RWPE2 (cell line): Measurements from ENCODE around the gene MUC20.

Source experiments
- ATAC-seq: fragments of 200-7000 bp; cut with Tn5 transposase; 3 replicates; pipeline ENCODE4 v1.9.1; 2021; ENCODE audit warnings: low read depth
- DNase-seq: peaks from one replicate; pipeline ENCODE4 v3.0.0-alpha.2; 2020; ENCODE audit warnings: low spot score
- H3K27ac ChIP-seq: fragments of 450-650 bp; 2 replicates; pipeline ENCODE4 v1.5.1; 2017; ENCODE audit warnings: mild to moderate bottlenecking; ENCODE audit not compliant: poor library complexity, severe bottlenecking
- H3K27me3 ChIP-seq: fragments of 250-450 bp; sonication (Bioruptor Pico); 2 replicates; pipeline ENCODE4 v1.5.1; 2021; ENCODE audit warnings: mild to moderate bottlenecking, moderate library complexity; ENCODE audit not compliant: insufficient read depth, poor library complexity, severe bottlenecking
- H3K36me3 ChIP-seq: fragments of 250-450 bp; sonication (Bioruptor Pico); 2 replicates; pipeline ENCODE4 v1.5.1; 2020; ENCODE audit warnings: low read depth, mild to moderate bottlenecking, moderate library complexity
- H3K4me1 ChIP-seq: fragments of 250-450 bp; sonication (Bioruptor Pico); 2 replicates; pipeline ENCODE4 v1.5.1; 2021; ENCODE audit warnings: mild to moderate bottlenecking, moderate library complexity; ENCODE audit not compliant: insufficient read depth, poor library complexity, severe bottlenecking
- H3K4me3 ChIP-seq: fragments of 250-450 bp; sonication (Bioruptor Pico); 2 replicates; pipeline ENCODE4 v1.5.1; 2021; ENCODE audit warnings: mild to moderate bottlenecking, moderate library complexity; ENCODE audit not compliant: severe bottlenecking
- H3K9me3 ChIP-seq: fragments of 250-450 bp; sonication (Bioruptor Pico); 2 replicates; pipeline ENCODE4 v1.5.1; 2021; ENCODE audit warnings: mild to moderate bottlenecking, moderate library complexity; ENCODE audit not compliant: severe bottlenecking
- TF ChIP-seq, protein P1 (sequence below): fragments of 450-650 bp; IDR thresholded peaks from one replicate; pipeline ENCODE4 v1.5.1; 2017; ENCODE audit warnings: mild to moderate bottlenecking, moderate library complexity; ENCODE audit not compliant: poor library complexity, severe bottlenecking

MUC20 gene

GRCh38 chr3:195699860-195700259 is 20.9 kb upstream of the MUC20 start:
- 0 out of 2 replicates have a peak, but pooled peaks cover 9% of the 10 kb centered on the region for H3K36me3 ChIP-seq
- ATAC-seq (no peak), DNase-seq (no peak)
- no peak overlapping the region for H3K4me3 ChIP-seq
- H3K4me1 ChIP-seq = no peaks in the 10 kb centered on the region
- no peaks in the 10 kb centered on the region for H3K9me3 ChIP-seq
- TF ChIP-seq, protein P1, sequence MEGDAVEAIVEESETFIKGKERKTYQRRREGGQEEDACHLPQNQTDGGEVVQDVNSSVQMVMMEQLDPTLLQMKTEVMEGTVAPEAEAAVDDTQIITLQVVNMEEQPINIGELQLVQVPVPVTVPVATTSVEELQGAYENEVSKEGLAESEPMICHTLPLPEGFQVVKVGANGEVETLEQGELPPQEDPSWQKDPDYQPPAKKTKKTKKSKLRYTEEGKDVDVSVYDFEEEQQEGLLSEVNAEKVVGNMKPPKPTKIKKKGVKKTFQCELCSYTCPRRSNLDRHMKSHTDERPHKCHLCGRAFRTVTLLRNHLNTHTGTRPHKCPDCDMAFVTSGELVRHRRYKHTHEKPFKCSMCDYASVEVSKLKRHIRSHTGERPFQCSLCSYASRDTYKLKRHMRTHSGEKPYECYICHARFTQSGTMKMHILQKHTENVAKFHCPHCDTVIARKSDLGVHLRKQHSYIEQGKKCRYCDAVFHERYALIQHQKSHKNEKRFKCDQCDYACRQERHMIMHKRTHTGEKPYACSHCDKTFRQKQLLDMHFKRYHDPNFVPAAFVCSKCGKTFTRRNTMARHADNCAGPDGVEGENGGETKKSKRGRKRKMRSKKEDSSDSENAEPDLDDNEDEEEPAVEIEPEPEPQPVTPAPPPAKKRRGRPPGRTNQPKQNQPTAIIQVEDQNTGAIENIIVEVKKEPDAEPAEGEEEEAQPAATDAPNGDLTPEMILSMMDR = no peak
- no peak overlapping the region for H3K27ac ChIP-seq
- no peaks in the 10 kb centered on the region for H3K27me3 ChIP-seq

- no peaks in the 10 kb centered on the region for H3K9me3 ChIP-seq
- 0 out of 2 replicates have a peak, but pooled peaks cover 4% of the 10 kb centered on the region for H3K36me3 ChIP-seq
- TF ChIP-seq, protein P1 = no peak
- no peaks in the 10 kb centered on the region for H3K4me1 ChIP-seq
- no peak for ATAC-seq
- no peak overlapping the region for H3K27ac ChIP-seq
- H3K4me3 ChIP-seq = no peak overlapping the region
- no peaks in the 10 kb centered on the region for H3K27me3 ChIP-seq
- no peak for DNase-seq
Observed at GRCh38 chr3:195700319-195700718, 20.5 kb upstream of the MUC20 start.

DNA sequence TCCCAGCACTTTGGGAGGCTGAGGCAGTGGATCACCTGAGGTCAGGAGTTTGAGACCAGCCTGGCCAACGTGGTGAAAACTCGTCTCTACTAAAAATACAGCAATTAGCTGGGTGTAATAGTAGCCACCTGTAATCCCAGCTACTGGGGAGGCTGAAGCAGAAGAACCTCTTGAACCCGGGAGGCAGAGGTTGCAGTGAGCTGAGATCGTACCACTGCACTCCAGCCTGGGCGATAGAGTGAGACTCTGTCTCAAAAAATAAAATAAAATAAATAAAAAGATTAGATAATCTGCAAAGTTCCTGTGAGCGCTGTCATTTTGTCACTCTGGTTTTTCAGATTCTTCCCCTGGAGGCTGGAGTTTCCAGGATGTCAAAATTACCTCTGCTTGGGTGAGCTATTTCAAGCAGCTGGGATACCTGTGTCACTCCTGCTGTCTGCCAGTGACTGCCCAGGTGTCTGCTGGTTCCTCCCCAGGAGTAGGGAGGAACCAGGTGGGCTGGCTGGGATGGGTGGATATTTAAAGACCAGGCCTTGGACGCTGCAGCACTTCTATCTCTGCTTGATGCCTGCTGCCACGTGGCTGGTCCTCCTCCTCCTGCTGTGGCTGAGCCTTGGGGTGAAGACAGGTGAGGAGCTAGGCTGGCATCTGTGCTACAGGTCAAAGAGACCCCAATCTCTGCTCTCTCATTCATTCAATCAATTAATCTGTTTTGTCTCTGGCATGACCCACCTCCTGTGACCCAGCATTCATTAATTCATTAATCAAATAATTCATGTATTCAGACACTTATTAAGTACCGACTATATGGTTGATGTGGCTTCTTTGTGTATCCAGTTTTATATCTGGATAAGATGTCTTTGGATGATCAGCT is 19.5 kb upstream of the MUC20 start:
- Histone ChIP-seq H3K9me3 (no peaks in the 10 kb centered on the region), H3K27me3 (no peaks in the 10 kb centered on the region), H3K27ac (no peak overlapping the region), H3K4me1 (no peaks in the 10 kb centered on the region), H3K4me3 (no peak overlapping the region), H3K36me3 (no peaks in the 10 kb centered on the region)
- DNase-seq (no peak), ATAC-seq (peak; percentile 5; the same call in 1 of the 3 replicates)
- TF ChIP-seq, protein P1 = no peak

DNA sequence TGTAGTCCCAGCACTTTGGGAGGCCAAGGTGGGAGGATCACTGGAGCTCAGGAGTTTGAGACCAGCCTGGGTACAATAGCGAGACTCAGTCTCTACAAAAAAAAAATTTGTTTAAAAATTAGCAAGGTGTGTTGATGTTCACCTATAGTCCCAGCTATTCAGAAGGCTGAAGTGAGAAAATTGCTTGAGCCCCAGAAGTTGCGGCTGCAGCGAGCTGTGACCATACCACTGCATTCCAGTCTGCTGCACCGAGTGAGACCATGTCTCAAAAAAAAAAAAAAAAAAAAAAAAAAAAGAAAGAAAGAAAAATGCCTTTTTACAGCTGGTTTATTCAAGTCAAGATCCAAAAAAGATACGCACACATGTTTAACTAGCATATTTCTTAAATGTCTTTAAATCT is 17.0 kb upstream of the MUC20 start:
- Histone ChIP-seq H3K4me3 (no peak overlapping the region), H3K27ac (no peak overlapping the region), H3K27me3 (no peaks in the 10 kb centered on the region), H3K9me3 (no peaks in the 10 kb centered on the region), H3K36me3 (no peaks in the 10 kb centered on the region), H3K4me1 (no peaks in the 10 kb centered on the region)
- TF ChIP-seq, protein P1 = no peak
- ATAC-seq (no peak), DNase-seq (no peak)

DNA sequence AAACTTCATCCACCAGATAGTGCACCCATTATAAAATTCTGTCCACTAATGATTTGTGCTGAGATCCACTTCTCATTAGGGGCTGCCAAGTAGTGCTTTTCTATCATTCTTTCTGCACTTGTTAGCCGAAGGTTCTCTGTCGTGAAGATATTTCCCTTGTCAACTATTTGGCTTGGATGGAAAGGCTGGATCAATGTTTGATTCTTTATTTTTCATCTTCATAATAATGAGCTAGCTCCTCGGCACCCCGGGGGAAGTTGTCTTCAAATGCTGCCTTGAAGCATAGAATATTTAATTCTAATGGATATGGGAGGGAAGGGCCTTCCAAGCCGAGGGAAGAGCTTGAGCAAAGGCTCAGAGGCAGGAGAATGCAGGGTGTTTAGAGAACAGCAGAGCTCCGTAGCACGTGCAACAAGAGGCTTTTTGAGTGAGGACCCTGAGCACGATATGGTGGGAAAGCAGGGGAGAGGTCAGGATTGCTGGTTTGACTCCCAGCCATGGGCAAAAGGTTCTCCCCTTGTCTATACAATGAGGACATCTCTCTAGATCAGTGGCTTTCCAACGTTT is 16.3 kb upstream of the MUC20 start:
- Histone ChIP-seq H3K27ac (no peak overlapping the region), H3K9me3 (no peaks in the 10 kb centered on the region), H3K4me1 (no peaks in the 10 kb centered on the region), H3K4me3 (no peak overlapping the region), H3K36me3 (no peaks in the 10 kb centered on the region), H3K27me3 (no peaks in the 10 kb centered on the region)
- TF ChIP-seq, protein P1 = no peak
- ATAC-seq (no peak), DNase-seq (no peak)
